ENCODE results near the gene BPI. TPM values are rescaled to one million over a fixed set of nuclear protein-coding genes. Genes with fewer than 3 reads are reported as not detected.
"Not testable (repeated sequence)": the region's sequence is repeated elsewhere in the genome, so short reads cannot be mapped to it uniquely, and the experiment has no call there.

Gene BPI
- total and polyA plus RNA-seq, 2 donors from 2014 or later: 0.16 to 1.5 TPM

DNA sequence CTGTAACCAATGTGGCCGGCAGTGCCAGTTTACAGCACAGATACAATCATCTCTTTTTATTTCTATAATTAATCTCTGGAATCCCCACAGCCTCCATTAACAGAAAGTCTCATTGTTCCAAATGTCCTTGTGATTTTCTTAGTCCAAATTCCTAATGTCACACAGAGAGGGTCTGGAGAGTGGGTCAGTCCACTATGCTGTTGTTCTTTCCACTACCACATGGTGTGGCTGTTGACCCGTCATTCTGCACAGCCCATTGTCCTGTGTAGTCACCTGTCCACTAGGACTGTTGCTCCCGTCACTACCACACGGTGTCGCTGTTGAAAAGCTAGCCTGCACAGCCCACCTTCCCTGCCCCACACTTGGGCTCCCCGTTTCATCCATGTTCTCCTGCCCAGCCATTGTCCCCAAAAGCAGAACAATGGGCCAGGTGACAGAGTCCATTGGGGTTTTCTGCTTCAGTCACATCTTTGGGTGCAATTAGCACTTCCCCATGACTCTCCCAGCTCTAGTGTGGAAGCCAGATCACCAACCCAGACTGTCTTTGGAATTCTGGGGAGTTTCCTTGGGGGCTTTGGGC is 33.7 kb downstream of the BPI start:
- Histone ChIP-seq H3K27me3 (ENCODE audit: control insufficient read depth, insufficient read depth, low read length) (no peaks in the 10 kb centered on the region), H3K4me1 (ENCODE audit: control insufficient read depth in 2 of 3, insufficient read depth in 2 of 3, low read depth in 1 of 3, low read length in 3 of 3) (peaks cover 0 to under 1% (median 0%) of the 10 kb centered on the region in 3 donors), H3K27ac (ENCODE audit: low read depth in 2 of 2, low read length in 2 of 2) (no peak overlapping the region), H3K9ac (ENCODE audit: low read length in 3 of 3) (no peak overlapping the region), H3K9me3 (ENCODE audit: control insufficient read depth in 2 of 3, insufficient read depth in 1 of 3, low read length in 3 of 3) (peaks cover 0 to 6% (median 3%) of the 10 kb centered on the region in 3 donors), H3K4me3 (ENCODE audit: low read length in 3 of 3) (no peak overlapping the region), H3K36me3 (ENCODE audit: control insufficient read depth in 2 of 3, insufficient read depth in 3 of 3, low read length in 3 of 3) (no peaks in the 10 kb centered on the region)
- DNase-seq: no peak
- intact Hi-C loops (cut with DNase I): no loop called here
- FAIRE-seq: no peak
- TF ChIP-seq CTCF (IDR thresholded peaks at IDR 0.05; ENCODE audit: borderline replicate concordance, extremely low read depth, insufficient read depth): peak; percentile 66

DNA sequence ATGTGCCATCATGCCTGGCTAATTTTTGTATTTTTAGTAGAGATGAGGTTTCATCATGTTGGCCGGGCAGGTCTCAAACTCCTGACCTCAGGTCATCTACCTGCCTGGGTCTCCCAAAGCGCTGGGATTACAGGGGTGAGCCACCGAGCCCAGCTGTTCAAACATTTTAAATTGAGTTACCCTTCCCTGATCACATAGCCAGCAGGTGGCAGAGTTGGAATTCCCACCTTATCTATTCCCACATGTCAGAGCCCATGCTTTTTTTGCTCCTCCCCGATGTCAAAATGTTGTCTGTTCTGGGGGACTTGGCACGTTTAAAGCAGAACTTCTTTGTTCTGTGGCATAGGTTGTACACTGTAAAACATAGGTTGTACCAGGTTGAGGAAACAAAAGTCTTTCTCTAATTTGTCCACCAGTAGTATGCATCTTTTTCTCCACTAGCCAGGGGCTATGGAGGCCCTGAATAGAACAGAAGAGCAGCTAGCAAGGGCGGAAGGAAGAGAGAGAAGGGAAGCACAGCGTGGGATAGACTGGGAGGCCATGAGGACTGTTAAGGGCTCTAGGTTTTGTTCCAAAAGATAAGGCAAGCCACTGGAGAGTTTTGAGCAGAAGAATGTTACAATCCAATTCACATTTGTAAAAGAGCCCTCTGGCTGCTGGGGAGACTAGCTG is 35.0 kb downstream of the BPI start:
- Histone ChIP-seq H3K36me3 (ENCODE audit: control insufficient read depth in 2 of 3, insufficient read depth in 3 of 3, low read length in 3 of 3) (no peaks in the 10 kb centered on the region), H3K27ac (ENCODE audit: low read depth in 2 of 2, low read length in 2 of 2) (no peak overlapping the region), H3K9ac (ENCODE audit: low read length in 3 of 3) (no peak overlapping the region), H3K27me3 (ENCODE audit: control insufficient read depth, insufficient read depth, low read length) (no peaks in the 10 kb centered on the region), H3K4me1 (ENCODE audit: control insufficient read depth in 2 of 3, insufficient read depth in 2 of 3, low read depth in 1 of 3, low read length in 3 of 3) (peaks cover 0 to 6% (median 4%) of the 10 kb centered on the region in 3 donors), H3K9me3 (ENCODE audit: control insufficient read depth in 2 of 3, insufficient read depth in 1 of 3, low read length in 3 of 3) (peaks cover 0 to 6% (median 3%) of the 10 kb centered on the region in 3 donors), H3K4me3 (ENCODE audit: low read length in 3 of 3) (no peak overlapping the region)
- intact Hi-C loops (cut with DNase I): no loop called here
- FAIRE-seq (no peak), DNase-seq (peak in 1 of 5 donors; percentile 2)
- TF ChIP-seq CTCF (IDR thresholded peaks at IDR 0.05; ENCODE audit: borderline replicate concordance, extremely low read depth, insufficient read depth): peak; percentile 33

DNA sequence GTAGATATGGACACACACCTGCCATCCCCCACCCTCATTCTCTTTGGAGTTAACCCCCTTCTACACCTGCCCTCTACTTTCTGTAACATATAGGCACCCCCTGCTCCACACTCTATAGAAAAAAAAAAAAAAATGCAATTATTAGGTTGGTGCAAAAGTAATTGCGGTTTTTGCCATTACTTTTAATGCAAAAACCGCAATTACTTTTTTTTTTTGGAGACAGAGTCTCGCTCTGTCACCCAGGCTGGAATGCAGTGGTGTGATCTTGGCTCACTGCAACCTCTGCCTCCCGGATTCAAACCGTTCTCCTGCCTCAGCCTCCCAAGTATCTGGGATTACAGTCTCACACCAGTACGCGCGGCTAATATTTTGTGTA is 35.6 kb downstream of the BPI start:
- FAIRE-seq; H3K36me3 ChIP-seq (ENCODE audit: control insufficient read depth in 2 of 3, insufficient read depth in 3 of 3, low read length in 3 of 3); H3K9me3 ChIP-seq (ENCODE audit: control insufficient read depth in 2 of 3, insufficient read depth in 1 of 3, low read length in 3 of 3); H3K27ac ChIP-seq (ENCODE audit: low read depth in 2 of 2, low read length in 2 of 2); H3K4me3 ChIP-seq (ENCODE audit: low read length in 3 of 3); H3K9ac ChIP-seq (ENCODE audit: low read length in 3 of 3); DNase-seq; intact Hi-C loops (cut with DNase I); H3K4me1 ChIP-seq (ENCODE audit: control insufficient read depth in 2 of 3, insufficient read depth in 2 of 3, low read depth in 1 of 3, low read length in 3 of 3); H3K27me3 ChIP-seq (ENCODE audit: control insufficient read depth, insufficient read depth, low read length): not testable (repeated sequence)

DNA sequence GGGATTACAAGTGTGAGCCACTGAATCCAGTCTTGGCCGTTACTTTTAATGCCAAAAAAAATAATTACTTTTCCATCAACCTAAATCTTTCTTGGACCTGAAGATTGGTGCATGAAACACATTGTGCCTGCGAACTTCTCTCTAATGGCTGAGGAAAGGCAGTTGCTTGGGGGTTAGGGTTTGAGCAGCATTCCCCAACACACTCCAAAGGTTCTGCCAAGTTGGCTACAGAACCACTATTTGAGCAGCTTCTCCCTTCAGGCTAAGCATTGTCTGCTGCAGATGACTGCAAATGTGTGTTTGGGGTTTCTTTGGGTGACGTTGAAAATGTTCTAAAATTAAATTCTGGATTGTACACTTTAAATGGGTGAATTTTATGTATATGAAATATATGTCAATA is 36.0 kb downstream of the BPI start:
- Histone ChIP-seq H3K4me3 (ENCODE audit: low read length in 3 of 3) (no peak overlapping the region), H3K9ac (ENCODE audit: low read length in 3 of 3) (no peak overlapping the region), H3K27me3 (ENCODE audit: control insufficient read depth, insufficient read depth, low read length) (no peaks in the 10 kb centered on the region), H3K9me3 (ENCODE audit: control insufficient read depth in 2 of 3, insufficient read depth in 1 of 3, low read length in 3 of 3) (peaks cover 0 to 6% (median 3%) of the 10 kb centered on the region in 3 donors), H3K27ac (ENCODE audit: low read depth in 2 of 2, low read length in 2 of 2) (no peak overlapping the region), H3K36me3 (ENCODE audit: control insufficient read depth in 2 of 3, insufficient read depth in 3 of 3, low read length in 3 of 3) (no peaks in the 10 kb centered on the region), H3K4me1 (ENCODE audit: control insufficient read depth in 2 of 3, insufficient read depth in 2 of 3, low read depth in 1 of 3, low read length in 3 of 3) (peaks cover 0 to 6% (median 4%) of the 10 kb centered on the region in 3 donors)
- no peak for FAIRE-seq
- intact Hi-C loops (cut with DNase I): no loop called here
- no peak for DNase-seq
- TF ChIP-seq CTCF (IDR thresholded peaks at IDR 0.05; ENCODE audit: borderline replicate concordance, extremely low read depth, insufficient read depth): no peak
